K562 (cell line): ENCODE measurements around the gene VEGFA. TPM values are rescaled to one million over a fixed set of nuclear protein-coding genes. Genes with fewer than 3 reads are reported as not detected.

Experiments used
- ATF6 ChIP-seq: sonication (generic); formaldehyde crosslinking; IDR thresholded peaks from 2 replicates; pipeline ENCODE4 v1.4.0; 2020; ENCODE audit warnings: mild to moderate bottlenecking, missing genetic modification reagents
- BHLHE40 ChIP-seq: IDR thresholded peaks from 2 replicates; pipeline ENCODE4 v1.6.1; 2011; ENCODE audit warnings: low read length, improper control_type of control experiment
- BRCA1 ChIP-seq, 2 experiments: fragments of 450-650 bp in 1 of 2; sonication (generic) in 1 of 2; formaldehyde crosslinking in 1 of 2; IDR thresholded peaks; 2 replicates each; pipeline versions ENCODE4 v1.5.0 to v1.6.1; 2017 to 2020; ENCODE audit warnings: mild to moderate bottlenecking in 1 of 2, missing genetic modification reagents in 1 of 2
- CBX5 ChIP-seq: IDR thresholded peaks from 2 replicates; pipeline ENCODE4 v1.6.1; 2014; ENCODE audit warnings: low read depth, borderline replicate concordance
- CXXC5 ChIP-seq: fragments of 250-450 bp; sonication (Bioruptor Pico); IDR thresholded peaks from 2 replicates; pipeline ENCODE4 v1.8.0; 2022; ENCODE audit warnings: inconsistent platforms, mild to moderate bottlenecking, moderate library complexity
- DPF2 ChIP-seq: fragments of 450-650 bp; IDR thresholded peaks from 2 replicates; pipeline ENCODE4 v1.6.1; 2016
- E2F4 ChIP-seq: sonication (generic); formaldehyde crosslinking; IDR thresholded peaks from 2 replicates; pipeline ENCODE4 v1.8.0; 2022; ENCODE audit warnings: mild to moderate bottlenecking, low read depth, missing genetic modification reagents
- ESRRA ChIP-seq: fragments of 450-650 bp; IDR thresholded peaks from 2 replicates; pipeline ENCODE4 v1.6.1; 2014; ENCODE audit warnings: low read depth, mild to moderate bottlenecking, moderate library complexity, borderline replicate concordance
- FOXK1 ChIP-seq: sonication (generic); formaldehyde crosslinking; IDR thresholded peaks from 2 replicates; pipeline ENCODE4 v1.8.0; 2022; ENCODE audit warnings: missing genetic modification reagents, mild to moderate bottlenecking, borderline replicate concordance
- HMGN3 ChIP-seq: IDR thresholded peaks from 2 replicates; pipeline ENCODE4 v1.6.1; 2011; ENCODE audit warnings: borderline replicate concordance, low read depth, mild to moderate bottlenecking, mixed read lengths, low read length; ENCODE audit not compliant: insufficient read length; ENCODE audit errors: extremely low read depth
- MEIS2 ChIP-seq: fragments of 450-650 bp; IDR thresholded peaks from 2 replicates; pipeline ENCODE4 v1.6.1; 2014; ENCODE audit warnings: mild to moderate bottlenecking; ENCODE audit not compliant: partially characterized antibody
- NCOA4 ChIP-seq: fragments of 450-650 bp; IDR thresholded peaks from 2 replicates; pipeline ENCODE4 v1.6.1; 2018; ENCODE audit warnings: mild to moderate bottlenecking; ENCODE audit not compliant: partially characterized antibody
- NR2C2 ChIP-seq, 2 experiments: fragments of 200-800 bp in 1 of 2; sonication (Bioruptor generic) in 1 of 2; sonication (generic) in 1 of 2; formaldehyde crosslinking in 1 of 2; IDR thresholded peaks; 2 replicates each; pipeline versions ENCODE4 v1.6.1 to v1.8.0; 2016 to 2022; ENCODE audit warnings: mild to moderate bottlenecking in 1 of 2, missing compliant biosample characterization in 1 of 2, missing genetic modification characterization in 1 of 2, missing genetic modification reagents in 1 of 2
- PHF8 ChIP-seq: fragments of 200-600 bp; sonication (generic); IDR thresholded peaks from 2 replicates; pipeline ENCODE4 v1.6.1; 2012; ENCODE audit warnings: mixed run types, mild to moderate bottlenecking, inconsistent platforms, low read length, moderate library complexity, borderline replicate concordance
- POLR2AphosphoS2 ChIP-seq: IDR thresholded peaks from 2 replicates; pipeline ENCODE4 v1.6.1; 2012; ENCODE audit warnings: low read length, improper control_type of control experiment
- POLR2G ChIP-seq: fragments of 200-400 bp; formaldehyde crosslinking; IDR thresholded peaks from 2 replicates; pipeline ENCODE4 v1.6.1; 2017; ENCODE audit warnings: low read depth, mild to moderate bottlenecking, antibody characterized with exemption, low read length, moderate library complexity
- RBM25 ChIP-seq: fragments of 200-400 bp; formaldehyde crosslinking; IDR thresholded peaks from 2 replicates; pipeline ENCODE4 v1.6.1; 2018; ENCODE audit warnings: low read length, low read depth, moderate library complexity; ENCODE audit not compliant: severe bottlenecking
- RNF2 ChIP-seq: sonication (generic); IDR thresholded peaks from 2 replicates; pipeline ENCODE4 v1.6.1; 2016
- SIRT6 ChIP-seq: IDR thresholded peaks from one replicate; pipeline ENCODE4 v1.6.1; 2012; ENCODE audit warnings: low read depth, mild to moderate bottlenecking, control low read depth, inconsistent platforms, low read length, moderate library complexity
- STAT5B ChIP-seq: fragments of 250-450 bp; sonication (Bioruptor Pico); IDR thresholded peaks from 2 replicates; pipeline ENCODE4 v1.8.0; 2021; ENCODE audit warnings: mild to moderate bottlenecking, inconsistent platforms
- THRA ChIP-seq: fragments of 450-650 bp; IDR thresholded peaks from 2 replicates; pipeline ENCODE4 v1.6.1; 2017; ENCODE audit warnings: mild to moderate bottlenecking, moderate library complexity
- TOE1 ChIP-seq, 2 experiments: fragments of 450-650 bp in 1 of 2; sonication (generic) in 1 of 2; formaldehyde crosslinking in 1 of 2; IDR thresholded peaks; 2 replicates each; pipeline versions ENCODE4 v1.7.1 to v1.8.0; 2016 to 2022; ENCODE audit warnings: borderline replicate concordance in 2 of 2, mild to moderate bottlenecking in 2 of 2, antibody characterized with exemption in 1 of 2, inconsistent platforms in 1 of 2, low read depth in 1 of 2, missing genetic modification reagents in 1 of 2, moderate library complexity in 1 of 2
- TSC22D4 ChIP-seq: fragments of 450-650 bp; IDR thresholded peaks from 2 replicates; pipeline ENCODE4 v1.6.1; 2016; ENCODE audit warnings: missing genetic modification characterization, missing biosample characterization, control low read depth
- ZC3H11A ChIP-seq: IDR thresholded peaks from 2 replicates; pipeline ENCODE4 v1.6.1; 2012; ENCODE audit warnings: low read depth, low read length, improper control_type of control experiment
- polyA plus RNA-seq, 8 experiments: library from polyadenylated mRNA; depleted of rRNA in 4 of 8; stranded (reverse) in 5 of 8; unstranded in 3 of 8; fragments of >200 nt; fragmentation: Nextera tagmentation in 2 of 8; fragmentation: Illumina TruSeq in 1 of 8; extraction: Ambion mirVana in 2 of 8; extraction: Trizol in 1 of 8; gene quantifications; 2 replicates each; pipeline versions ENCODE4 v1.2.1 to v1.2.3, GENCODE V29; 2011 to 2014; ENCODE audit warnings: inconsistent platforms in 1 of 8, missing spikeins in 1 of 8
- total RNA-seq, 7 experiments: library from RNA; depleted of rRNA in 6 of 7; stranded (reverse); fragments of >200 nt in 6 of 7; fragmentation: Illumina TruSeq in 2 of 7; extraction: Trizol in 2 of 7; gene quantifications; 2 replicates each; pipeline versions ENCODE4 v1.2.1 to v1.2.3, GENCODE V29; 2011 to 2021; ENCODE audit warnings: low replicate concordance in 1 of 7

The VEGFA gene
- total and polyA plus RNA-seq, 9 of the 15 experiments (the other 6 are each of a cell fraction or from before 2014, with no cell fraction given), result 14.0 to 271 (median 124) TPM

- peak; percentile 94 for TF ChIP-seq TOE1 (IDR thresholded peaks at IDR 0.05; ENCODE audit: borderline replicate concordance)
- TF ChIP-seq TOE1 (CRISPR knock-in tag; IDR thresholded peaks at IDR 0.05; ENCODE audit: borderline replicate concordance, low read depth), result no peak
- TF ChIP-seq POLR2G, result peak; percentile 92
- peak; percentile 37; the same call in 1 of the 2 replicates for TF ChIP-seq PHF8
- TF ChIP-seq THRA, result no peak
- no peak for TF ChIP-seq NR2C2 (CRISPR knock-in tag; IDR thresholded peaks at IDR 0.05)
- TF ChIP-seq NR2C2 (tag; IDR thresholded peaks at IDR 0.05), result peak; percentile 51; the same call in 1 of the 2 replicates
- TF ChIP-seq SIRT6, result no peak
- no peak for TF ChIP-seq ATF6 (CRISPR knock-in tag)
- peak; percentile 84 for TF ChIP-seq MEIS2
- peak; percentile 100 for TF ChIP-seq BHLHE40
- TF ChIP-seq HMGN3, result peak; percentile 99
- TF ChIP-seq FOXK1 (CRISPR knock-in tag), result no peak
- no peak for TF ChIP-seq E2F4 (CRISPR knock-in tag)
- no peak for TF ChIP-seq NCOA4
- no peak for TF ChIP-seq BRCA1 (IDR thresholded peaks at IDR 0.05)
- TF ChIP-seq BRCA1 (CRISPR knock-in tag; IDR thresholded peaks at IDR 0.05), result no peak
- TF ChIP-seq RNF2, result peak; percentile 96
- TF ChIP-seq STAT5B (CRISPR knock-in tag), result 0 out of 2 replicates have a peak, but pooled peaks have one; percentile 14
- no peak for TF ChIP-seq CBX5
- no peak for TF ChIP-seq RBM25
- peak; percentile 84 for TF ChIP-seq DPF2
- no peak for TF ChIP-seq TSC22D4 (tag)
- peak; percentile 99; the same call in 1 of the 2 replicates for TF ChIP-seq ESRRA
- TF ChIP-seq ZC3H11A, result no peak
- no peak for TF ChIP-seq POLR2AphosphoS2
- peak; percentile 94 for TF ChIP-seq CXXC5 (CRISPR knock-in tag)
Measured at GRCh38 chr6:43724914-43725642, 44.9 kb upstream of the VEGFA start (continued).
